ENCODE results near the gene IFT122.

IFT122 gene

GRCh38 chr3:129413687-129414506, 26.1 kb upstream of the IFT122 start:
- peak; percentile 35 for DNase-seq (ENCODE audit: low spot score)

- DNase-seq (ENCODE audit: low spot score), result no peak
Measured at GRCh38 chr3:129415378-129415777, 24.6 kb upstream of the IFT122 start.

GRCh38 chr3:129415830-129416229, 24.2 kb upstream of the IFT122 start:
- no peak for DNase-seq (ENCODE audit: low spot score)

- DNase-seq (ENCODE audit: low spot score), result no peak
Measured at GRCh38 chr3:129416415-129416814, 23.6 kb upstream of the IFT122 start.

- no peak for DNase-seq (ENCODE audit: low spot score)
Measured at GRCh38 chr3:129417326-129417725, 22.7 kb upstream of the IFT122 start.

GRCh38 chr3:129418041-129418973, 21.7 kb upstream of the IFT122 start:
- no peak for DNase-seq (ENCODE audit: low spot score)

GRCh38 chr3:129419476-129419875, 20.5 kb upstream of the IFT122 start:
- DNase-seq (ENCODE audit: low spot score), result no peak

GRCh38 chr3:129421236-129421883, 18.7 kb upstream of the IFT122 start:
- DNase-seq (ENCODE audit: low spot score), result no peak

- no peak for DNase-seq (ENCODE audit: low spot score)
Measured at GRCh38 chr3:129421988-129422745, 17.9 kb upstream of the IFT122 start.

GRCh38 chr3:129422897-129423296, 17.1 kb upstream of the IFT122 start:
- DNase-seq (ENCODE audit: low spot score), result no peak

GRCh38 chr3:129424185-129424841, 15.7 kb upstream of the IFT122 start:
- DNase-seq (ENCODE audit: low spot score), result no peak

- DNase-seq (ENCODE audit: low spot score), result no peak
Measured at GRCh38 chr3:129425213-129425612, 14.8 kb upstream of the IFT122 start.

GRCh38 chr3:129425619-129426018, 14.4 kb upstream of the IFT122 start:
- no peak for DNase-seq (ENCODE audit: low spot score)

- no peak for DNase-seq (ENCODE audit: low spot score)
Measured at GRCh38 chr3:129428007-129428375, 12.0 kb upstream of the IFT122 start.

GRCh38 chr3:129428376-129429079, 11.5 kb upstream of the IFT122 start, which contains the start of gene EFCAB12:
EFCAB12 (minus strand) TSS chr3:129428636; CDS start chr3:129428488, 148 bp downstream.
- no peak for DNase-seq (ENCODE audit: low spot score)

- DNase-seq (ENCODE audit: low spot score), result no peak
Measured at GRCh38 chr3:129429080-129429451, 11.0 kb upstream of the IFT122 start.

GRCh38 chr3:129429602-129430001, 10.4 kb upstream of the IFT122 start:
- DNase-seq (ENCODE audit: low spot score), result no peak

GRCh38 chr3:129432036-129432435, 8.0 kb upstream of the IFT122 start:
- no peak for DNase-seq (ENCODE audit: low spot score)

- DNase-seq (ENCODE audit: low spot score), result no peak
Measured at GRCh38 chr3:129432671-129433070, 7.4 kb upstream of the IFT122 start.

GRCh38 chr3:129433565-129433964, 6.5 kb upstream of the IFT122 start:
- no peak for DNase-seq (ENCODE audit: low spot score)

GRCh38 chr3:129434140-129434539, 5.9 kb upstream of the IFT122 start:
- no peak for DNase-seq (ENCODE audit: low spot score)

Data from RKO (cell line).